Keratinocyte (primary cell): ENCODE results near the gene SLC15A3. TPM values are rescaled to one million over a fixed set of nuclear protein-coding genes. Genes with fewer than 3 reads are reported as not detected.

Experiments used
- DNase-seq: peaks from one replicate; pipeline ENCODE4 v3.0.0-alpha.2; 2011; ENCODE audit warnings: low read depth, missing footprints, low spot score
- FAIRE-seq: peaks from 2 replicates; lab custom pipeline; 2011; peaks lifted over from hg19 to GRCh38; lab: Jason Lieb, UNC
- H2AFZ ChIP-seq: 2 replicates; pipeline ENCODE4 v1.6.0; 2012; ENCODE audit warnings: low read length, control low read depth, inconsistent platforms; ENCODE audit not compliant: control insufficient read depth
- H3K27ac ChIP-seq: 2 replicates; pipeline ENCODE4 v1.5.1; 2011; ENCODE audit warnings: low read length; ENCODE audit not compliant: control insufficient read depth, insufficient read depth
- H3K27me3 ChIP-seq: 3 replicates; pipeline ENCODE4 v1.6.0; 2011; ENCODE audit warnings: low read length; ENCODE audit not compliant: control insufficient read depth, insufficient read depth; ENCODE audit errors: extremely low read depth
- H3K36me3 ChIP-seq, 2 experiments: 2 replicates in 1 of 2; 3 replicates in 1 of 2; pipeline ENCODE4 v1.5.1; 2011; ENCODE audit warnings: low read length in 2 of 2, mild to moderate bottlenecking in 1 of 2; ENCODE audit not compliant: control insufficient read depth in 2 of 2, insufficient read depth in 2 of 2; ENCODE audit errors: extremely low read depth in 1 of 2
- H3K4me1 ChIP-seq: 3 replicates; pipeline ENCODE4 v1.5.1; 2011; ENCODE audit warnings: low read length; ENCODE audit not compliant: control insufficient read depth, insufficient read depth; ENCODE audit errors: extremely low read depth
- H3K4me2 ChIP-seq: 3 replicates; pipeline ENCODE4 v1.6.0; 2011; ENCODE audit warnings: low read depth, low read length; ENCODE audit not compliant: control insufficient read depth, insufficient read depth; ENCODE audit errors: extremely low read depth
- H3K4me3 ChIP-seq, 3 experiments: fragments of 200-600 bp in 1 of 3; sonication (generic) in 1 of 3; 2 replicates in 2 of 3; 3 replicates in 1 of 3; pipeline ENCODE4 v1.5.1; 2011 to 2016; ENCODE audit warnings: low read length in 3 of 3, mild to moderate bottlenecking in 3 of 3, control low read depth in 2 of 3, inconsistent platforms in 1 of 3, low read depth in 1 of 3, mixed read lengths in 1 of 3, mixed run types in 1 of 3, moderate library complexity in 1 of 3; ENCODE audit not compliant: control insufficient read depth in 2 of 3, insufficient read depth in 2 of 3; ENCODE audit errors: extremely low read depth in 1 of 3
- H3K79me2 ChIP-seq: 2 replicates; pipeline ENCODE4 v1.6.0; 2012; ENCODE audit warnings: low read length; ENCODE audit not compliant: control insufficient read depth, insufficient read depth
- H3K9ac ChIP-seq: 3 replicates; pipeline ENCODE4 v1.6.0; 2011; ENCODE audit warnings: low read length; ENCODE audit not compliant: control insufficient read depth, insufficient read depth; ENCODE audit errors: extremely low read depth
- H3K9me1 ChIP-seq: 3 replicates; pipeline ENCODE4 v1.6.0; 2011; ENCODE audit warnings: low read length; ENCODE audit not compliant: control insufficient read depth, insufficient read depth; ENCODE audit errors: extremely low read depth
- H3K9me3 ChIP-seq: 2 replicates; pipeline ENCODE4 v1.5.1; 2012; ENCODE audit warnings: low read depth, low read length; ENCODE audit not compliant: control insufficient read depth
- H4K20me1 ChIP-seq: 3 replicates; pipeline ENCODE4 v1.6.0; 2011; ENCODE audit warnings: low read length; ENCODE audit not compliant: control insufficient read depth, insufficient read depth; ENCODE audit errors: extremely low read depth
- CTCF ChIP-seq, 3 experiments: IDR thresholded peaks in 1 of 3; conservative IDR thresholded peaks in 1 of 3; optimal IDR thresholded peaks in 1 of 3; 2 replicates in 2 of 3; 3 replicates in 1 of 3; pipeline versions ENCODE3 to v1.5.1; 2011; ENCODE audit warnings: low read length in 3 of 3, mild to moderate bottlenecking in 3 of 3, moderate library complexity in 2 of 3, control low read depth in 1 of 3, inconsistent platforms in 1 of 3; ENCODE audit not compliant: insufficient read depth in 2 of 3; ENCODE audit errors: extremely low read depth in 1 of 3
- EZH2 ChIP-seq: IDR thresholded peaks from one replicate; pipeline ENCODE4 v1.6.1; 2012; ENCODE audit warnings: inconsistent platforms, mild to moderate bottlenecking, low read length, moderate library complexity
- dilution Hi-C: fragments of 300-500 bp; cut with MboI; formaldehyde crosslinking; loops from one replicate; pipeline ENCODE4 v1.7.0; 2020; ENCODE audit warnings: low sequenced_read_pairs; ENCODE audit not compliant: extremely low pct_ligation_motif_present
- polyA plus RNA-seq, 5 experiments: library from polyadenylated mRNA; depleted of rRNA in 3 of 5; stranded (reverse) in 3 of 5; stranded (forward) in 1 of 5; unstranded in 1 of 5; fragments of >200 nt; gene quantifications; 1 replicate in 1 of 5; 2 replicates in 3 of 5; 3 replicates in 1 of 5; pipeline versions ENCODE4 v1.2.1 to v1.2.3, GENCODE V29; 2011 to 2012; ENCODE audit warnings: missing spikeins in 2 of 5, low read depth in 1 of 5, low replicate concordance in 1 of 5

SLC15A3 gene
- polyA plus RNA-seq, 1 donor (not counting 4 experiments of a cell fraction or from before 2014, with no cell fraction given), result 1.0 TPM

- Histone ChIP-seq H3K27ac (no peak overlapping the region), H2AFZ (no peak overlapping the region), H3K27me3 (peaks cover 3% of the 10 kb centered on the region), H3K79me2 (no peaks in the 10 kb centered on the region), H3K36me3 (no peaks in the 10 kb centered on the region), H3K4me3 (no peak overlapping the region), H3K9me3 (no peaks in the 10 kb centered on the region), H3K9ac (no peak overlapping the region), H4K20me1 (no peaks in the 10 kb centered on the region), H3K4me1 (peaks cover 25% of the 10 kb centered on the region), H3K4me2 (no peak overlapping the region), H3K9me1 (peaks cover 2% of the 10 kb centered on the region)
- DNase-seq (no peak), FAIRE-seq (no peak)
- dilution Hi-C loops, result no loop called here
- TF ChIP-seq CTCF (optimal IDR thresholded peaks at IDR 0.05 in 1 of 3, IDR thresholded peaks at IDR 0.05 in 1 of 3, conservative IDR thresholded peaks at IDR 0.05 in 1 of 3; ENCODE audit: extremely low read depth in 1 of 3, insufficient read depth in 2 of 3, low read length in 3 of 3), result no peak
- TF ChIP-seq EZH2, result no peak
These were observed 29.5 kb upstream of the SLC15A3 start for GRCh38 chr11:60981515-60981914.

- dilution Hi-C loops, result no loop called here
These were observed 26.8 kb upstream of the SLC15A3 start for GRCh38 chr11:60978546-60979380.

More at GRCh38 chr11:60978546-60979380, 26.8 kb upstream of the SLC15A3 start:
- peaks cover 3% of the 10 kb centered on the region for H3K27me3 ChIP-seq
- peak overlapping the region; percentile 7 for H3K4me2 ChIP-seq
- FAIRE-seq (peak; percentile 81), DNase-seq (peak; percentile 63)
- TF ChIP-seq EZH2 (no peak), CTCF (optimal IDR thresholded peaks at IDR 0.05 in 1 of 3, IDR thresholded peaks at IDR 0.05 in 1 of 3, conservative IDR thresholded peaks at IDR 0.05 in 1 of 3; ENCODE audit: extremely low read depth in 1 of 3, insufficient read depth in 2 of 3, low read length in 3 of 3) (no peak)
- H2AFZ ChIP-seq, result no peak overlapping the region
- H3K9me3 ChIP-seq, result no peaks in the 10 kb centered on the region
- H3K9me1 ChIP-seq, result peaks cover 2% of the 10 kb centered on the region
- H3K4me3 ChIP-seq, result no peak overlapping the region
- H4K20me1 ChIP-seq, result no peaks in the 10 kb centered on the region
- H3K79me2 ChIP-seq, result no peaks in the 10 kb centered on the region
- H3K4me1 ChIP-seq, result peaks cover 11% of the 10 kb centered on the region
- H3K9ac ChIP-seq, result no peak overlapping the region
- no peaks in the 10 kb centered on the region for H3K36me3 ChIP-seq
- H3K27ac ChIP-seq, result no peak overlapping the region
